Nephron (organoid): ENCODE data around the gene DTYMK.

Experiments used
- H3K27ac Mint-ChIP-seq, 3 experiments: 2 replicates each; pipeline ENCODE4 v1.8.0; 2020; ENCODE audit warnings: mixed read lengths in 3 of 3, mild to moderate bottlenecking in 2 of 3, moderate library complexity in 1 of 3
- H3K27me3 Mint-ChIP-seq: 2 replicates; pipeline ENCODE4 v1.8.0; 2021; ENCODE audit warnings: low read depth, mild to moderate bottlenecking, moderate library complexity, mixed read lengths
- H3K36me3 Mint-ChIP-seq: 2 replicates; pipeline ENCODE4 v1.8.0; 2020; ENCODE audit warnings: low read depth, mixed read lengths
- H3K4me1 Mint-ChIP-seq: 2 replicates; pipeline ENCODE4 v1.8.0; 2020; ENCODE audit warnings: mixed read lengths
- H3K4me3 Mint-ChIP-seq, 3 experiments: 2 replicates each; pipeline ENCODE4 v1.8.0; 2020; ENCODE audit warnings: mild to moderate bottlenecking in 3 of 3, mixed read lengths in 3 of 3, moderate library complexity in 2 of 3
- H3K9me3 Mint-ChIP-seq: 2 replicates; pipeline ENCODE4 v1.8.0; 2020; ENCODE audit warnings: mixed read lengths
- CTCF ChIP-seq, 3 experiments: fragments of 200-600 bp; sonication (generic); IDR thresholded peaks; one replicate each; pipeline ENCODE4 v1.5.0; 2021; ENCODE audit warnings: antibody characterized with exemption in 3 of 3; ENCODE audit not compliant: unreplicated experiment in 3 of 3

DTYMK gene

GRCh38 chr2:241702155-241703031 lies 15.8 kb upstream of the DTYMK start:
- TF ChIP-seq CTCF (IDR thresholded peaks at IDR 0.05; ENCODE audit: unreplicated experiment in 3 of 3) = peak; percentile 46 to 60 (median 49)
- Mint-ChIP-seq H3K27me3 (peaks cover 3% of the 10 kb centered on the region), H3K4me1 (peaks cover 6% of the 10 kb centered on the region), H3K4me3 (peak overlapping the region; percentile 86 to 94 (median 91)), H3K27ac (peak overlapping the region; percentile 78 to 88 (median 86)), H3K36me3 (peaks cover 39% of the 10 kb centered on the region), H3K9me3 (peaks cover 6% of the 10 kb centered on the region)

- peaks cover 30% of the 10 kb centered on the region for H3K36me3 Mint-ChIP-seq
- peaks cover 3% of the 10 kb centered on the region for H3K27me3 Mint-ChIP-seq
- H3K4me3 Mint-ChIP-seq = peak within 1 kb of the TSS; percentile 90 to 94 (median 91)
- peaks cover 4% of the 10 kb centered on the region for H3K9me3 Mint-ChIP-seq
- peaks cover 6% of the 10 kb centered on the region for H3K4me1 Mint-ChIP-seq
- no peak for TF ChIP-seq CTCF (IDR thresholded peaks at IDR 0.05; ENCODE audit: unreplicated experiment in 3 of 3)
- H3K27ac Mint-ChIP-seq = peak within 1 kb of the TSS; percentile 78 to 91 (median 86)
Measured at GRCh38 chr2:241701399-241702154, 15.0 kb upstream of the DTYMK start, which contains the start of gene ING5. ING5 (plus strand) TSS chr2:241702039; CDS start chr2:241702066, 27 bp downstream.

DNA sequence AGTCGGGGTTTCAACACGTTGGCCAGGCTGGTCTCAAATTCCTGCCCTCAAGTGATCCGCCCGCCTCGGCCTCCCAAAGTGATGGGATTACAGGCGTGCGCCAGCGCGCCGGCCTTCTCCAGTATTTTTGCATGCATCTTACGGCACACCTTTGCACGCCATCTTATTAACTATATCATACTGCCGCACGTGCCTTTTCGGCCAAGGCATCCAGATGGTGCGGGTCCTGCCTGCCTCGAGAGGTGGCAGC lies 14.5 kb upstream of the DTYMK start:
- TF ChIP-seq CTCF (IDR thresholded peaks at IDR 0.05; ENCODE audit: unreplicated experiment in 3 of 3) = peak; percentile 25 to 49 (median 41)
- H3K27ac Mint-ChIP-seq = peak overlapping the region; percentile 58 to 91 (median 83)

GRCh38 chr2:241695651-241696050 lies 9.0 kb upstream of the DTYMK start:
- TF ChIP-seq CTCF (IDR thresholded peaks at IDR 0.05; ENCODE audit: unreplicated experiment in 3 of 3) = no peak
- peak overlapping the region in 2 of 3 experiments; percentile 58 to 87 for H3K27ac Mint-ChIP-seq
- H3K36me3 Mint-ChIP-seq = peaks cover 17% of the 10 kb centered on the region
- H3K27me3 Mint-ChIP-seq = peaks cover 3% of the 10 kb centered on the region
- no peaks in the 10 kb centered on the region for H3K4me1 Mint-ChIP-seq
- H3K4me3 Mint-ChIP-seq = peak overlapping the region in 1 of 3 experiments; percentile 37
- H3K9me3 Mint-ChIP-seq = no peaks in the 10 kb centered on the region

More for the DNA sequence above, 14.5 kb upstream of the DTYMK start:
- Mint-ChIP-seq H3K4me1 (peaks cover 6% of the 10 kb centered on the region), H3K36me3 (peaks cover 25% of the 10 kb centered on the region), H3K4me3 (peak overlapping the region; percentile 87 to 90 (median 89)), H3K27me3 (peaks cover 3% of the 10 kb centered on the region), H3K9me3 (peaks cover 2% of the 10 kb centered on the region)

DNA sequence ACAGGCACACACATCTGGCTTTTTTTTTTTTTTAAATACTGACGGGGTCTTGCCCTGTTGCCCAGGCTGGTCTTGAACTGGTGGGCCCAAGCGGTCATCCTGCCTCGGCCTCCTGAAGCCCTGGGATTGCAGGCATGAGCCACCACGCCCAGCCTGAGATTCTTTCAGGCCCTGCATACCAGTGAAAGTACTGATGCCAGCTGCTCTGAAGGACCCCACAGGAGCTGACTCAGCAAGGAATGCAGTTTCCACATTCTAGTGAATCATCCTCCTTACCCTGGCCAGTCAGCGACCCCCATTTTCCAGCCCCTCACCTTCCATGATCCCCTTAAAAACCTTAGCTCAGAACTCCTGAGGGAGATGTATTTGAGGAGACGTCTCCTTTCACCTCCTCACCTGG lies 5.8 kb upstream of the DTYMK start:
- Mint-ChIP-seq H3K36me3 (peaks cover 21% of the 10 kb centered on the region), H3K4me1 (peaks cover 4% of the 10 kb centered on the region), H3K4me3 (no peak overlapping the region), H3K9me3 (no peaks in the 10 kb centered on the region), H3K27me3 (no peaks in the 10 kb centered on the region), H3K27ac (no peak overlapping the region)
- TF ChIP-seq CTCF (IDR thresholded peaks at IDR 0.05; ENCODE audit: unreplicated experiment in 3 of 3) = no peak
